GM12891 (cell line): ENCODE results near the gene AK1.

Source experiments
- DNase-seq: peaks from one replicate; pipeline ENCODE4 v3.0.0; 2011; ENCODE audit warnings: low spot score; ENCODE audit not compliant: insufficient read length
- FAIRE-seq: peaks from 2 replicates; lab custom pipeline; 2011; peaks lifted over from hg19 to GRCh38; lab: Jason Lieb, UNC
- PAX5 ChIP-seq: IDR thresholded peaks from 2 replicates; pipeline ENCODE4 v1.6.1; 2011; ENCODE audit warnings: low read length, moderate library complexity, mild to moderate bottlenecking; ENCODE audit not compliant: insufficient read depth, severe bottlenecking
- POLR2A ChIP-seq: IDR thresholded peaks from 2 replicates; pipeline ENCODE4 v1.6.1; 2011; ENCODE audit warnings: low read depth, low read length, control low read depth
- POLR2AphosphoS5 ChIP-seq: IDR thresholded peaks from 2 replicates; pipeline ENCODE4 v1.6.1; 2011; ENCODE audit warnings: low read depth, low read length, control low read depth
- POU2F2 ChIP-seq: IDR thresholded peaks from 2 replicates; pipeline ENCODE4 v1.6.1; 2011; ENCODE audit warnings: low read depth, mild to moderate bottlenecking, control low read depth, low read length, moderate library complexity
- SPI1 ChIP-seq: IDR thresholded peaks from 2 replicates; pipeline ENCODE4 v1.6.1; 2011; ENCODE audit warnings: low read depth, low read length, control low read depth
- TAF1 ChIP-seq: IDR thresholded peaks from 2 replicates; pipeline ENCODE4 v1.6.1; 2011; ENCODE audit warnings: low read depth, low read length, control low read depth

AK1 gene

GRCh38 chr9:127876764-127877562 lies 512 bp downstream of the AK1 start:
- FAIRE-seq: no peak
- TF ChIP-seq PAX5 (no peak), TAF1 (no peak), POLR2AphosphoS5 (no peak), POU2F2 (no peak), POLR2A (no peak), SPI1 (no peak)
- no peak for DNase-seq

- no peak for TF ChIP-seq PAX5
- TF ChIP-seq POLR2A: no peak
- TF ChIP-seq POU2F2: no peak
- TF ChIP-seq POLR2AphosphoS5: no peak
- TF ChIP-seq SPI1: no peak
- no peak for TF ChIP-seq TAF1
- FAIRE-seq: no peak
- DNase-seq: no peak
Observed at GRCh38 chr9:127876026-127876763, 1.3 kb downstream of the AK1 start.

- no peak for TF ChIP-seq PAX5
- TF ChIP-seq SPI1: no peak
- TF ChIP-seq POU2F2: no peak
- TF ChIP-seq TAF1: no peak
- TF ChIP-seq POLR2A: no peak
- no peak for TF ChIP-seq POLR2AphosphoS5
- FAIRE-seq (no peak), DNase-seq (no peak)
Observed at GRCh38 chr9:127875306-127875966, 2.0 kb downstream of the AK1 start.

GRCh38 chr9:127874301-127875221 lies 2.9 kb downstream of the AK1 start:
- FAIRE-seq: no peak
- TF ChIP-seq SPI1: no peak
- no peak for TF ChIP-seq TAF1
- no peak for TF ChIP-seq POU2F2
- TF ChIP-seq POLR2AphosphoS5: no peak
- TF ChIP-seq PAX5: no peak
- TF ChIP-seq POLR2A: no peak
- DNase-seq: no peak

DNA sequence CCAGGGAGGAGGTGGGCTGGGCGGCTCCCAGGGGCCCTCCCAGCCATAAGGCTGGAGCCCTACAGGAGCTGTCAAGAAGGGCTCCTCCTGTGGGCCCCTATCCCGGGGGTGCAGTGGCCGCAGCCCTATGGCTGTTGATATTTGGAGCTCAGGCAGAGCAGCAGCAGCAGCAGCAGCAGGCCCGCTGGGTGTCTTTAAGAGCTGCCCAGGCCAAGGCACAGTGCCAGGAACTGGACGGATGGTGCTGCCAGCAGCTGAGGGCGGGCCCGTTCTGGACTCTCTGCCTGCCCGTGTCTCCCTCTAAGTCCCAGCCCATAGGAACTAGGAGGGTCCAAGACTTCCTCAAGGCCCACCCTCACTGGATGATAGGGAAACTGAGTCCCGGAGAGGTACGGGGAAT lies 3.6 kb downstream of the AK1 start:
- FAIRE-seq (no peak), DNase-seq (no peak)
- TF ChIP-seq PAX5 (no peak), SPI1 (no peak), POU2F2 (no peak), POLR2AphosphoS5 (no peak), TAF1 (no peak), POLR2A (no peak)

GRCh38 chr9:127873223-127873691 lies 4.2 kb downstream of the AK1 start:
- TF ChIP-seq POU2F2: no peak
- no peak for TF ChIP-seq PAX5
- TF ChIP-seq SPI1: no peak
- no peak for TF ChIP-seq POLR2A
- no peak for TF ChIP-seq TAF1
- TF ChIP-seq POLR2AphosphoS5: no peak
- DNase-seq (no peak), FAIRE-seq (no peak)

- TF ChIP-seq POLR2AphosphoS5 (no peak), PAX5 (no peak), TAF1 (no peak), POU2F2 (no peak), SPI1 (no peak), POLR2A (no peak)
Observed at GRCh38 chr9:127872369-127873222, 4.9 kb downstream of the AK1 start.

GRCh38 chr9:127871531-127871930 lies 5.9 kb downstream of the AK1 start:
- TF ChIP-seq PAX5: no peak
- no peak for TF ChIP-seq POLR2AphosphoS5
- no peak for TF ChIP-seq POU2F2
- TF ChIP-seq POLR2A: no peak
- no peak for TF ChIP-seq SPI1
- no peak for TF ChIP-seq TAF1
- no peak for FAIRE-seq
- DNase-seq: no peak

More at GRCh38 chr9:127872369-127873222, 4.9 kb downstream of the AK1 start:
- FAIRE-seq (no peak), DNase-seq (no peak)
